ENCODE measurements around the gene PLIN5.
"Not testable (repeated sequence)": the region's sequence is repeated elsewhere in the genome, so short reads cannot be mapped to it uniquely, and the experiment has no call there.

Gene PLIN5

GRCh38 chr19:4529924-4530522, 5.0 kb downstream of the PLIN5 start:
- ATAC-seq (ENCODE audit: insufficient read depth, low read depth) (no peak), DNase-seq (no peak)
- Histone ChIP-seq H3K27me3 (ENCODE audit: insufficient read depth, low read length, poor library complexity) (no peaks in the 10 kb centered on the region), H3K4me3 (ENCODE audit: low read depth in 1 of 2, low read length in 2 of 2) (no peak overlapping the region), H3K36me3 (ENCODE audit: insufficient read depth, low read length) (no peaks in the 10 kb centered on the region), H3K27ac (ENCODE audit: low read length) (no peak overlapping the region), H3K9ac (ENCODE audit: low read depth, low read length) (no peak overlapping the region), H3K4me1 (ENCODE audit: insufficient read depth, low read length) (no peaks in the 10 kb centered on the region), H3K79me2 (ENCODE audit: insufficient read depth, low read length) (no peaks in the 10 kb centered on the region), H3K9me3 (ENCODE audit: insufficient read depth, low read length, severe bottlenecking) (no peaks in the 10 kb centered on the region), H4K20me1 (ENCODE audit: insufficient read depth, low read length) (no peaks in the 10 kb centered on the region), H3K4me2 (ENCODE audit: insufficient read depth, low read length) (no peak overlapping the region), H2AFZ (ENCODE audit: low read depth, low read length) (no peak overlapping the region)
- TF ChIP-seq EZH2 (IDR thresholded peaks at IDR 0.05; ENCODE audit: borderline replicate concordance, low read depth, low read length, severe bottlenecking) = no peak
- no peak for TF ChIP-seq CTCF (IDR thresholded peaks at IDR 0.05; ENCODE audit: borderline replicate concordance, extremely low read depth, low read length, poor library complexity, severe bottlenecking)

GRCh38 chr19:4528843-4529242, 6.2 kb downstream of the PLIN5 start:
- ATAC-seq (ENCODE audit: insufficient read depth, low read depth) (no peak), DNase-seq (no peak)
- Histone ChIP-seq H3K9me3 (ENCODE audit: insufficient read depth, low read length, severe bottlenecking) (no peaks in the 10 kb centered on the region), H3K36me3 (ENCODE audit: insufficient read depth, low read length) (no peaks in the 10 kb centered on the region), H3K9ac (ENCODE audit: low read depth, low read length) (no peak overlapping the region), H3K4me3 (ENCODE audit: low read depth in 1 of 2, low read length in 2 of 2) (no peak overlapping the region), H3K27me3 (ENCODE audit: insufficient read depth, low read length, poor library complexity) (no peaks in the 10 kb centered on the region), H3K4me2 (ENCODE audit: insufficient read depth, low read length) (no peak overlapping the region), H2AFZ (ENCODE audit: low read depth, low read length) (no peak overlapping the region), H3K79me2 (ENCODE audit: insufficient read depth, low read length) (no peaks in the 10 kb centered on the region), H4K20me1 (ENCODE audit: insufficient read depth, low read length) (no peaks in the 10 kb centered on the region), H3K27ac (ENCODE audit: low read length) (no peak overlapping the region), H3K4me1 (ENCODE audit: insufficient read depth, low read length) (no peaks in the 10 kb centered on the region)
- no peak for TF ChIP-seq CTCF (IDR thresholded peaks at IDR 0.05; ENCODE audit: borderline replicate concordance, extremely low read depth, low read length, poor library complexity, severe bottlenecking)
- TF ChIP-seq EZH2 (IDR thresholded peaks at IDR 0.05; ENCODE audit: borderline replicate concordance, low read depth, low read length, severe bottlenecking) = no peak

- not testable (repeated sequence) for DNase-seq; H3K4me1 ChIP-seq (ENCODE audit: insufficient read depth, low read length); H3K4me2 ChIP-seq (ENCODE audit: insufficient read depth, low read length); H3K4me3 ChIP-seq (ENCODE audit: low read depth in 1 of 2, low read length in 2 of 2); H3K9ac ChIP-seq (ENCODE audit: low read depth, low read length); H3K27me3 ChIP-seq (ENCODE audit: insufficient read depth, low read length, poor library complexity); H2AFZ ChIP-seq (ENCODE audit: low read depth, low read length); H3K9me3 ChIP-seq (ENCODE audit: insufficient read depth, low read length, severe bottlenecking); H4K20me1 ChIP-seq (ENCODE audit: insufficient read depth, low read length); ATAC-seq (ENCODE audit: insufficient read depth, low read depth); H3K79me2 ChIP-seq (ENCODE audit: insufficient read depth, low read length); H3K36me3 ChIP-seq (ENCODE audit: insufficient read depth, low read length); H3K27ac ChIP-seq (ENCODE audit: low read length)
These were observed 7.6 kb downstream of the PLIN5 start for GRCh38 chr19:4527377-4527776.

GRCh38 chr19:4525563-4526002, 9.4 kb downstream of the PLIN5 start:
- no peak for DNase-seq
- Histone ChIP-seq H3K27me3 (ENCODE audit: insufficient read depth, low read length, poor library complexity) (no peaks in the 10 kb centered on the region), H4K20me1 (ENCODE audit: insufficient read depth, low read length) (no peaks in the 10 kb centered on the region), H3K4me2 (ENCODE audit: insufficient read depth, low read length) (no peak overlapping the region), H3K79me2 (ENCODE audit: insufficient read depth, low read length) (no peaks in the 10 kb centered on the region), H3K36me3 (ENCODE audit: insufficient read depth, low read length) (no peaks in the 10 kb centered on the region), H2AFZ (ENCODE audit: low read depth, low read length) (no peak overlapping the region; the same call in 1 of the 2 replicates), H3K9ac (ENCODE audit: low read depth, low read length) (no peak overlapping the region), H3K27ac (ENCODE audit: low read length) (no peak overlapping the region), H3K4me1 (ENCODE audit: insufficient read depth, low read length) (no peaks in the 10 kb centered on the region), H3K4me3 (ENCODE audit: low read depth in 1 of 2, low read length in 2 of 2) (no peak overlapping the region), H3K9me3 (ENCODE audit: insufficient read depth, low read length, severe bottlenecking) (no peaks in the 10 kb centered on the region)
- ATAC-seq (ENCODE audit: insufficient read depth, low read depth) = no peak
- TF ChIP-seq CTCF (IDR thresholded peaks at IDR 0.05; ENCODE audit: borderline replicate concordance, extremely low read depth, low read length, poor library complexity, severe bottlenecking) (no peak), EZH2 (IDR thresholded peaks at IDR 0.05; ENCODE audit: borderline replicate concordance, low read depth, low read length, severe bottlenecking) (no peak)
